Vagina (tissue), 2 donors: Measurements from ENCODE around the gene GTF2B.

Experiments
- POLR2A ChIP-seq, 2 donors: fragments of 450-650 bp; IDR thresholded peaks; one replicate each; pipeline ENCODE4 v1.6.1; 2017; ENCODE audit warnings: antibody characterized with exemption in 2 of 2, mild to moderate bottlenecking in 2 of 2, moderate library complexity in 2 of 2
- POLR2AphosphoS5 ChIP-seq, 2 donors: sonication (generic); formaldehyde crosslinking; IDR thresholded peaks; one replicate each; pipeline ENCODE4 v1.9.0; 2017; ENCODE audit warnings: antibody characterized with exemption in 2 of 2, mild to moderate bottlenecking in 2 of 2, low read depth in 1 of 2; ENCODE audit not compliant: insufficient read depth in 1 of 2
- TF ChIP-seq, protein P1 (sequence below), 3 experiments: fragments of 450-650 bp in 2 of 3; fragments of 200-600 bp in 1 of 3; sonication (generic) in 1 of 3; IDR thresholded peaks; one replicate each; pipeline ENCODE4 v1.5.1; 2017 to 2019; ENCODE audit warnings: antibody characterized with exemption in 3 of 3, mild to moderate bottlenecking in 2 of 3, moderate library complexity in 2 of 3

DNA sequence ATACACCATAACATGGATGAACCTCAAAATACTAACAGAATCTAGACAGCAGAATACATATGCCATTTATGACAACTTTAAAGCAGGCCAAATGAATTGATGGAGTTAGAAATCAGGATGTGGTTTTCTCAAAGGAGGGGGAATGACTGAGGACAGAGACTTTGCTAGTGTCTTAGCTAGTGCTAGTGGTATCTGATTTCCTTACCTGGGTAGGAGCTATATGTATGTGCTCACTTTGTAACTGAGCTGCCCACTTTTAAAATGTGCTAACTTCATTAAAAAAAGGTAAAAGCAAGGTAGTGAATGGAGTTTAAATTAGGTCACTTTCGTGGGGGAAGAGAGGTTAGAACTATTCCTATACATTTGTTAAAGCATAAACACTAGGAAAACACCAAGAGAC is 2.6 kb downstream of the GTF2B start:
- TF ChIP-seq POLR2A (IDR thresholded peaks at IDR 0.05) (no peak), POLR2AphosphoS5 (IDR thresholded peaks at IDR 0.05; ENCODE audit: insufficient read depth in 1 of 2, low read depth in 1 of 2) (no peak)
- TF ChIP-seq, protein P1, sequence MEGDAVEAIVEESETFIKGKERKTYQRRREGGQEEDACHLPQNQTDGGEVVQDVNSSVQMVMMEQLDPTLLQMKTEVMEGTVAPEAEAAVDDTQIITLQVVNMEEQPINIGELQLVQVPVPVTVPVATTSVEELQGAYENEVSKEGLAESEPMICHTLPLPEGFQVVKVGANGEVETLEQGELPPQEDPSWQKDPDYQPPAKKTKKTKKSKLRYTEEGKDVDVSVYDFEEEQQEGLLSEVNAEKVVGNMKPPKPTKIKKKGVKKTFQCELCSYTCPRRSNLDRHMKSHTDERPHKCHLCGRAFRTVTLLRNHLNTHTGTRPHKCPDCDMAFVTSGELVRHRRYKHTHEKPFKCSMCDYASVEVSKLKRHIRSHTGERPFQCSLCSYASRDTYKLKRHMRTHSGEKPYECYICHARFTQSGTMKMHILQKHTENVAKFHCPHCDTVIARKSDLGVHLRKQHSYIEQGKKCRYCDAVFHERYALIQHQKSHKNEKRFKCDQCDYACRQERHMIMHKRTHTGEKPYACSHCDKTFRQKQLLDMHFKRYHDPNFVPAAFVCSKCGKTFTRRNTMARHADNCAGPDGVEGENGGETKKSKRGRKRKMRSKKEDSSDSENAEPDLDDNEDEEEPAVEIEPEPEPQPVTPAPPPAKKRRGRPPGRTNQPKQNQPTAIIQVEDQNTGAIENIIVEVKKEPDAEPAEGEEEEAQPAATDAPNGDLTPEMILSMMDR (IDR thresholded peaks at IDR 0.05): no peak
